C4-2B (cell line): ENCODE results near the gene PNMA6F.

ENCODE experiments used
- CTCF ChIP-seq: fragments of 450-650 bp; conservative IDR thresholded peaks from 2 replicates; pipeline ENCODE4 v1.5.1; 2017; ENCODE audit warnings: mild to moderate bottlenecking
- ZFX ChIP-seq: fragments of 450-650 bp; IDR thresholded peaks from 2 replicates; pipeline ENCODE4 v1.6.1; 2017

GRCh38 chrX:153342762-153343558 lies 21.4 kb upstream of the PNMA6F start:
- TF ChIP-seq CTCF (no peak), ZFX (no peak)
